Measurements from ENCODE around the gene PSME4.

DNA sequence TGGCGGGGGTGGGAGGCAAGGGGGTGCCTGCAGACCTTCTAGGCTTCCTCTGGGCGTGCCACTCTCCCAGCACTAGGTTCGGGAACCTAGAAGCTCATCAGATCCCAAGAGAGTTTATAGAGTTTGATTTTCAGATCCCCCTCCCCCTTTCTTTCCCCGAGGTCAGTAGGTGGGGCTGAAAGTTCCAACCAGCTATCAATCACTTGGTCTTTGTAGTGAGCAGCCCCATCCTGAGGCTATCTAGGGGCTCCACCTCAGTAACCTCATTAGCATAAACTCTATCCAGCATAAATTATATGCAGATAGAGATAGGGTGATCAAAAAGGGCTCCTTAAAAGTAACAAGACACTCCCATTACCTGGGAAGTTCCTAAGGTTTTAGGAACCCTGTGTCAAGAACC is 151.2 kb downstream of the PSME4 start:
- TF ChIP-seq, protein P1, sequence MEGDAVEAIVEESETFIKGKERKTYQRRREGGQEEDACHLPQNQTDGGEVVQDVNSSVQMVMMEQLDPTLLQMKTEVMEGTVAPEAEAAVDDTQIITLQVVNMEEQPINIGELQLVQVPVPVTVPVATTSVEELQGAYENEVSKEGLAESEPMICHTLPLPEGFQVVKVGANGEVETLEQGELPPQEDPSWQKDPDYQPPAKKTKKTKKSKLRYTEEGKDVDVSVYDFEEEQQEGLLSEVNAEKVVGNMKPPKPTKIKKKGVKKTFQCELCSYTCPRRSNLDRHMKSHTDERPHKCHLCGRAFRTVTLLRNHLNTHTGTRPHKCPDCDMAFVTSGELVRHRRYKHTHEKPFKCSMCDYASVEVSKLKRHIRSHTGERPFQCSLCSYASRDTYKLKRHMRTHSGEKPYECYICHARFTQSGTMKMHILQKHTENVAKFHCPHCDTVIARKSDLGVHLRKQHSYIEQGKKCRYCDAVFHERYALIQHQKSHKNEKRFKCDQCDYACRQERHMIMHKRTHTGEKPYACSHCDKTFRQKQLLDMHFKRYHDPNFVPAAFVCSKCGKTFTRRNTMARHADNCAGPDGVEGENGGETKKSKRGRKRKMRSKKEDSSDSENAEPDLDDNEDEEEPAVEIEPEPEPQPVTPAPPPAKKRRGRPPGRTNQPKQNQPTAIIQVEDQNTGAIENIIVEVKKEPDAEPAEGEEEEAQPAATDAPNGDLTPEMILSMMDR (IDR thresholded peaks at IDR 0.05), result no peak
- TF ChIP-seq POLR2AphosphoS5 (IDR thresholded peaks at IDR 0.05), result no peak

Data from suprapubic skin (tissue), 3 donors.